ACC112 (cell line): ENCODE results near the gene MAST3.
"Not testable (repeated sequence)": the region's sequence is repeated elsewhere in the genome, so short reads cannot be mapped to it uniquely, and the experiment has no call there.

ENCODE experiments used
- H2AFZ ChIP-seq: fragments of 200-600 bp; sonication (generic); one replicate; pipeline ENCODE4 v1.6.0; 2017; ENCODE audit warnings: antibody characterized with exemption, low read length; ENCODE audit not compliant: unreplicated experiment
- H3K27ac ChIP-seq: fragments of 200-600 bp; sonication (generic); 2 replicates; pipeline ENCODE4 v1.5.1; 2014; ENCODE audit warnings: low read depth, mild to moderate bottlenecking, antibody characterized with exemption, low read length, moderate library complexity
- H3K27me3 ChIP-seq: fragments of 200-600 bp; sonication (generic); 2 replicates; pipeline ENCODE4 v1.6.1; 2014; ENCODE audit warnings: mild to moderate bottlenecking, antibody characterized with exemption, low read length, moderate library complexity, mixed read lengths; ENCODE audit not compliant: insufficient read depth
- H3K36me3 ChIP-seq: fragments of 200-600 bp; sonication (generic); 2 replicates; pipeline ENCODE4 v1.6.1; 2016; ENCODE audit warnings: mild to moderate bottlenecking, antibody characterized with exemption, low read length, moderate library complexity, mixed read lengths; ENCODE audit not compliant: insufficient read depth
- H3K4me1 ChIP-seq: fragments of 200-600 bp; sonication (generic); one replicate; pipeline ENCODE4 v1.6.1; 2016; ENCODE audit warnings: low read length, mixed read lengths; ENCODE audit not compliant: insufficient read depth, unreplicated experiment, control insufficient read depth
- H3K4me3 ChIP-seq: fragments of 200-600 bp; sonication (generic); 2 replicates; pipeline ENCODE4 v1.5.1; 2014; ENCODE audit warnings: mild to moderate bottlenecking, low read depth, low read length
- H3K79me2 ChIP-seq: fragments of 200-600 bp; sonication (generic); one replicate; pipeline ENCODE4 v1.6.0; 2016; ENCODE audit warnings: low read length; ENCODE audit not compliant: control insufficient read depth, unreplicated experiment, insufficient read depth

The MAST3 gene

DNA sequence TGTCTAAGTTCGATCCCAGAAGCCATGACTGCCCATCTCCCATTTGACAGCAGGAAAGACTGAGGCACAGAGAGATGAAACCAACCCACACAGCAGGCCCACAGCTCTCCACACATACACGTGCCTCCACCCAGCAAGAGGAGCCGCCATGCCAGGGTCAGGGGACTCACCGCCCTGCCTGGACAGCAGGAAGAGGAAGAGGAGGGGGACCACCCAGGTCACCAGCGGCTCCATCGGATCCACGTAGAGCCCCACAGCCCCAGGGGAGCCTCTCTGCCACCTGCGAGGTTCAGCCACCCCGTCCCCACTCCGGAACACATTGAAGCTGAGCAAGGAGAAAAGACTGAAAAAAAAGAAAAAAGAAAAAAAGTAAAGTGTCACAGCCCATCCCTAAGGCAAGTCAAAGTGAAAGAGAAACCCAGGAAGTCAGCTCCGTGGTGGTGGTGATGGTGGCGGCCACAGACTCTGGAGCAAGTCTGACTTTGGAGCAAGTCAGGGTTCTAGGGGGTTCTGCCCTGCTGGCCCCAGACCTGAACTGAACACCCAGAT lies 10.9 kb upstream of the MAST3 start, which contains the start of gene IL12RB1:
IL12RB1 (minus strand) TSS at position 345 of the 549 bp plus-strand sequence; CDS start at position 234, 111 bp downstream.
- Histone ChIP-seq H3K79me2 (no peaks in the 10 kb centered on the region), H3K36me3 (no peaks in the 10 kb centered on the region), H3K4me1 (no peaks in the 10 kb centered on the region), H3K27me3 (0 out of 2 replicates have a peak, but pooled peaks cover 3% of the 10 kb centered on the region), H2AFZ (peak within 1 kb of the TSS; percentile 75), H3K27ac (no peak within 1 kb of the TSS), H3K4me3 (peak within 1 kb of the TSS; percentile 61)

DNA sequence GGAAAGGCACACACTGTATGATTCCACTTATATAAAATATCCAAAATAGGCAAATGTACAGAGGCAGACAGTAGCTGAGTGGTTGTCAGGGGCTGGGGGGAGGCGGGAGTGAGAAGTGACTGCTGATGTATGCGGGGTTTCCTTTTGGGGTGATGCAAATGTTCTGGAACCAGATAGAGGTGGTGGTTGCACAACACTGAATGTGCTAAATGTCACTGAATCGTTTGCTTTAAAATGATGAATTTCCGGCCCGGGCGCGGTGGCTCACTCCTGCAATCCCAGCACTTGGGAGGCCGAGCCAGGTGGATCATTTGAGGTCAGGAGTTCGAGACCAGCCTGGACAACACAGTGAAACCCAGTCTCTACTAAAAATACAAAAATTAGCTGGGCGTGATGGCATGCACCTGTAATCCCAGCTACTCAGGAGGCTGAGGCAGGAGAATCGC lies 8.5 kb upstream of the MAST3 start:
- not testable (repeated sequence) for H3K36me3 ChIP-seq, H2AFZ ChIP-seq, H3K79me2 ChIP-seq, H3K27me3 ChIP-seq, H3K27ac ChIP-seq, H3K4me1 ChIP-seq, H3K4me3 ChIP-seq

DNA sequence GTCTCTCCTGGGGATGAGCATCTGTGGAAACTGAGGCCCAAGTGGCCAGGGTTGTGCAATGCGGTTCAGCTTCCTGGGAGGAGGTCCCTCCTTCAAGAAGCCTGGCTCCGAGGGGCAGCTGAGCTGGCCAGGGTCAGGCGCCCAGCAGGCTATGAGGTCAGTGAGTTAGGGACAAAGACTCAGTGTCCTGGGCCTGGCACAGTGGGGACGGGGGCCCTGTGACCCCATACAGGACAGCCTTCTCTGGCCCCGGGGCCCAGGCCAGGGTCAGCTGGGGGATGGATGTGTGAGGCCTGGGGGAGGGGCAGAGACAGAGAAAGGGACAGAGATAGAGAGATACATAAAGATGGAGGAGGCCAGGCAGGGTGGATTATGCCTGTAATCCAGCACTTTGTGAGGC lies 7.9 kb upstream of the MAST3 start:
- H2AFZ ChIP-seq, result no peak overlapping the region
- H3K27me3 ChIP-seq, result no peaks in the 10 kb centered on the region
- H3K36me3 ChIP-seq, result no peaks in the 10 kb centered on the region
- no peaks in the 10 kb centered on the region for H3K4me1 ChIP-seq
- H3K27ac ChIP-seq, result no peak overlapping the region
- H3K79me2 ChIP-seq, result no peaks in the 10 kb centered on the region
- no peak overlapping the region for H3K4me3 ChIP-seq

DNA sequence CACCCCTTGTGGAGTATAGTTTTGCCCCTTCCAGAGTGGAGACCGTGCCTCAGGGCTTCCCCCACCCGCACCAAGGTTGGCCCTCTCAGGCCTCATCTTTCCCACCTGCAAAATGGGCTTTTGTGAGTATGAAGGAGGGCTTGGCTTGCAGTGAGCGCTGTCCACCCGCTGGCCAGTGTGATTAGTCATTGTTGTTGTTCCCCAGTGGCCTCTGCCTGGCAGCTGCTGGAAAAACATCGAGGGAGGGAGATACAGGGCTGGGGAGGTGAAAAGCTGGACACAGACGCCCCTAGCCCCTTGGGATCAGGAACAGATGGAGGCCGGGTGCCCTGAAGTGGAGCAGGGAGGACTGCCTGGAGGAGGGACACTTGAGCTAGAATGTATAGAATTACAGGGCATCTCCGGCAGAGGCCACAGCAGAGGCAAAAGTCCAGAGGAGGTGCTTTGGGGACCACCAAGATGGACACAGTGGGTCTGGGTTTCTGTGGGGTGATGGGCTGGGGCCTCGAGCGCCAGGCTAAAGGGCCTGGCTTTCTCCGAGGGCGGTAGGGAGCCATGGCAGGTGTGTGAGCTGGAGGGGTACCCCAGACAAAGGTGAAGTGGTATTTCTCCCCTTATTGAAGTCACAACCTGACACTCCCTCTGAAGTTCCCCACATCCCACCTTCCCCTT lies 6.9 kb upstream of the MAST3 start:
- no peak overlapping the region for H2AFZ ChIP-seq
- no peaks in the 10 kb centered on the region for H3K36me3 ChIP-seq
- no peak overlapping the region for H3K4me3 ChIP-seq
- H3K4me1 ChIP-seq, result no peaks in the 10 kb centered on the region
- no peaks in the 10 kb centered on the region for H3K79me2 ChIP-seq
- H3K27me3 ChIP-seq, result no peaks in the 10 kb centered on the region
- no peak overlapping the region for H3K27ac ChIP-seq

DNA sequence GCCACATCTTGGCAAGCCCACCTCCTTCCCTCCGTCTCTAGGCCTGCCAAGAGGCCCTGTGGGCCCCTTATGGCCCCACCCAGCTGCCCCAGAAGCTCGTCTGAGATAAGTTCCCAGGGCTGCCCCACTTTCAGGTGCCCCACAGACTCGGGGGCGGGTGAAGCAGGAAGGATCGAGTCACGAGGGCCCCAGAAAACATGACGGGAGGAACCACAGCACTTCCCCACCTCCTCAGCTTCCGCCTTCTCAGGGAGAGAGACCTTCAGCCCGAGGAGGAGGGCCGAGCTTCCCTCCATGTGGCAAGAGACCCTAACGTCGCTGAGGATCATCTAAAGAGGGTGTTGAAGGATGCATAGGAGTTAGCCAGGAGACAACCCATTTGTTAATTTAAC lies 6.4 kb upstream of the MAST3 start:
- no peak overlapping the region for H3K4me3 ChIP-seq
- no peaks in the 10 kb centered on the region for H3K36me3 ChIP-seq
- no peak overlapping the region for H2AFZ ChIP-seq
- H3K27me3 ChIP-seq, result no peaks in the 10 kb centered on the region
- H3K4me1 ChIP-seq, result no peaks in the 10 kb centered on the region
- H3K27ac ChIP-seq, result no peak overlapping the region
- no peaks in the 10 kb centered on the region for H3K79me2 ChIP-seq

DNA sequence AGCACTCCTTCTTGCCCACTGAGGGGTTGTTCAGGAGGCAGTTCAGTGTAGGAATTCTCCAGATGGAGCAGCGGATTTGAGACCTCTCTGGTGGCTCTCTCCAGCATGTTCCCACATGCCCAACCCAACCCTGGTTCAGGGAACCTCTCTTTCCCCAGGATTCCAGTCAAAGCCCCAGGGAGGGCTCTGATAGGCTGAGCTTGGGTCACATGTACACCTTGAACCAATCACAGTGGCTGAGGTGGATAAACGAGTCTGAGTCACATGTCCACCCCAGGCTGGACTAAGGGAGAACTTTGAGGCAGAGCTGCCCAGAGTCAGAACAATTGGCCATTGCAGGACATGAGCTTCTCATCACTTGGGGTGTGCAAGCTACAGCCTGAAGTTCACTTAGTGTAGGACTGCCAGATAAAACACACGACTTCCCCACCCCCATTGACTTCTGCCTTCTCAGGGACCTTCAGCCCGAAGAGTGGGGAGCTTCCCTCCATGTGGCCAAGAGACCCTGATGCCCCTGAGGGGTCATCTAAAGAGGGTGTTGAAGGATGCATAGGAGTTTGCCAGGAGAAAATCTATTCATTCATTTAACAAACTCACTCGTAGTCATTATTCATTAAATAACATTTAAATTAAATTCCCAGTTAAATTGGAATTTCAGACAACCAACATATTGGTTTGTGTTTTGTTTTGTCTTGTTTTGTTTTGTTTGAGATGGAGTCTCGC lies 4.0 kb upstream of the MAST3 start:
- H3K36me3 ChIP-seq, result no peaks in the 10 kb centered on the region
- peaks cover 7% of the 10 kb centered on the region; the same call in 1 of the 2 replicates for H3K27me3 ChIP-seq
- H3K4me1 ChIP-seq, result no peaks in the 10 kb centered on the region
- H3K27ac ChIP-seq, result no peak overlapping the region
- H3K79me2 ChIP-seq, result no peaks in the 10 kb centered on the region
- H3K4me3 ChIP-seq, result no peak overlapping the region
- H2AFZ ChIP-seq, result no peak overlapping the region

DNA sequence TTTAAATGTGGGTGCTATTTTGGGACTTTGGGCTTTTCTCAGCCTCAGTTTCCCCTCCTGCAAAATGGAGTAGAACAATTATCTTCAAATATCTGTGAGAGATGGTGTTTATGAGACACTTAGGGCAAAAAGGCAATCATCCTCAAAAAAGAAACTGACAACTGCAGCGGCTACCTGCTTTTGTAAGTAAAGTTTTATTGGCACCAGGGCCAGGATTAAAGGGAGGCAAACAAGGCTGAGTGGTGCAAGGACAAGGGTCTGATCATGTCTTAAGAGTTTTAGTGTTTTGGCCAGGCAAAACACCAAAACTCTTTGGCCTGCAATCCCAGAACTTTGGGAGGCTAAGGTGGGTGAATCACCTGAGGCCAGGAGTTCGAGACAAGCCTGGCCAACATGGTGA lies 1.3 kb upstream of the MAST3 start:
- Histone ChIP-seq H3K4me1 (no peaks in the 10 kb centered on the region), H2AFZ (no peak overlapping the region), H3K4me3 (no peak overlapping the region), H3K27ac (no peak overlapping the region), H3K27me3 (peaks cover 17% of the 10 kb centered on the region; the same call in 1 of the 2 replicates), H3K79me2 (no peaks in the 10 kb centered on the region), H3K36me3 (no peaks in the 10 kb centered on the region)

DNA sequence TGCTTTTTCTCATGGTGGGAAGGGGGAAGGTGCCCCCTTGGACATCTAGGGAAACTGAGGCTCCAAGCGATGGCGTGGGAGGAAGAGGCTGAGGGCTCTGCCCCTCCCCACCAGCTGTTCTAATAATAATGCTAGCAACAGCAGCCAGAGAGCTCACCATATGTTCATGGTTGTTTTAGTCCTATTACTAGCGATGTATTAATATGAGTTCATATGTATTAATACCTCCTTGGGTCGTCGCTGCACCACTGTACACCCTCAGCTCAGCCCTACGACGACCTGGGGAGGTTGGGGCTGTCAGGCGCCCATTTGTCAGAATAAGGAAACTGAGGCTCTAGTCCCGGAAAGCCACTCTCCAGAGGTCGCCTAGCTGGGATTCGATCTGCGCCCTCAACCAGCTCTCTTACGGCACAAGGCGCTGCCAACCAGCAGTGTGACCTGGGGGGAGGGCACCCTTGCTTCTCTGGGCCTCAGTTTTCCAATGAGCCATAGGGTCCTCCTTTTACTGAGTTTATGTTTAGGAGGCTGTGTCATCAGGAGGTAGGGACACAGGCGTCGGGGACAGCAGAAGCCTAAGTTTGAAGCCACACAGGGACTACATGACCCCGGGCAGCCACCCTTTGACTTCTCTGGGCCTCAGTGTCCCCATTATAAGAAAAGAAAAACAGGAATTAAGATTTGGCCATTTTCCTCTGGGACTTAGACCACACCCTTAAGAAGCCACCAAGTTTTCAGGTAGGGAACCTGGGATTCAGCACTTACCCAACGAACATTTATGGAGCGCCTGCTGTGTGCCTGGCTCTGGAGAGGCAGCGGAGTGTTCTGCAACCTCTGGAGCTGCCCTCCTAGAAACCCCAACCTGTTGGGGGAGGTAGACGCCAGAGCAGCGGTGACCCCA lies 664 bp downstream of the MAST3 start:
- Histone ChIP-seq H2AFZ (peak overlapping the region; percentile 46), H3K36me3 (no peaks in the 10 kb centered on the region), H3K79me2 (no peaks in the 10 kb centered on the region)

DNA sequence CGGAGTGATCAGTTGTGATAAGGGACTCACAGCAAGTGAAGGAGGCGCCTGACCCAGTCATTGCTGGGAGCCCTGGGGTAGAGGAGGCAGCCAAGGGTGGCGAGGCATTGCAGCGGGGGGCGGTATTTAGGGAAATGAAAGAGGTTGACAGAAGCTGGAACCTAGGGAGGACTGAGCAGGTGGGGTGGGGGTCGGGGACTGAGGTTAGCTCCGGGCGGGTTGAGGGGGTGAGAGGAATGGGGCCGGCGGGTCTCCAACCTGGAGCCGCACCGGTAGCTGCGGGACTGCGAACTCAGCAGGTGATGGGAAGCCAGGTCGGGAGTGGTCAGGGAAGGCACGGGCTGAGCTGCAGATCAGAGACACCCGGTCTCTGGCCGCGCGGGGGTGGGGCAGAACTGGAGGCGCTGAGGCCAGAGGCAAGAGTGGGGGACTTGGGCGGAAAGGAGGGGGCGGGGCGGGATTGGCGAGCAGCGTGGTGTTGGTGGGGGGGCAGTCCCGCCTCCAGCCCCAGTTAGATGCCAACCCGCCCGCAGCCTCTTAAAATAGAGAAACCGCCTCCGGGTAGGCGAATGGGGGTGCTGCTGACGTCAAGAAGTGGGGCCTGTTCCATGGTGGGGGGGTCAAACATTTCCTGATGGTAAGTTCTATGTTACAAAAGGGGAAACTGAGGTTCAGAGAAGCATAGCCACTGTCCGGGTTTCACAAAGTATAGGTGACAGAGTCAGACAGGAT lies 1.5 kb downstream of the MAST3 start:
- H3K4me3 ChIP-seq, result no peak overlapping the region
- H3K36me3 ChIP-seq, result no peaks in the 10 kb centered on the region
- no peaks in the 10 kb centered on the region for H3K79me2 ChIP-seq
- no peak overlapping the region for H2AFZ ChIP-seq
- H3K27ac ChIP-seq, result no peak overlapping the region
- no peaks in the 10 kb centered on the region for H3K4me1 ChIP-seq
- peaks cover 17% of the 10 kb centered on the region; the same call in 1 of the 2 replicates for H3K27me3 ChIP-seq

More for the DNA sequence above, 664 bp downstream of the MAST3 start:
- peak overlapping the region; percentile 78 for H3K4me3 ChIP-seq
- H3K27ac ChIP-seq, result no peak overlapping the region
- no peaks in the 10 kb centered on the region for H3K4me1 ChIP-seq
- peaks cover 17% of the 10 kb centered on the region; the same call in 1 of the 2 replicates for H3K27me3 ChIP-seq

DNA sequence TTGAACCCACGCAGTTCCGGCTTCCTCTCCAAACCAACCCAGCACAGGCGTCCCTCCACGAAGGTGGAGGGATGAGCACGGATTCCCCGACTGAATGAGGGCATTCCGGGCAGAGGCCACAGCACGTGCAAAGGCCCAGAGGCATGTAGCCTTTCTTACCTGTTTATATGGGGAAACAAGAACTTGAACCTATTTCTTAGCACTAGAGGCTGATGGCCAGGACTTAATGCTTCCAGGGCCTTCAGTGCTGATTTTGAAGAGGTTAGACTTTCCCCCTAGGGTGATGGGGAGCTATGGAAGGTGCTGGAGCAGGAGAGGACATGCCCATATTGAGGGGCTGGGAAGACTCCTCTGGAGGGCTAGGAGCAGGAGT lies 2.0 kb downstream of the MAST3 start:
- Histone ChIP-seq H3K36me3 (no peaks in the 10 kb centered on the region), H3K4me3 (no peak overlapping the region), H3K79me2 (no peaks in the 10 kb centered on the region), H3K27me3 (peaks cover 17% of the 10 kb centered on the region; the same call in 1 of the 2 replicates), H2AFZ (no peak overlapping the region), H3K4me1 (no peaks in the 10 kb centered on the region), H3K27ac (no peak overlapping the region)
